Right ventricle myocardium superior (tissue), 1 donor: ENCODE data around the gene CAST. TPM values are rescaled to one million over a fixed set of nuclear protein-coding genes. Genes with fewer than 3 reads are reported as not detected.

ENCODE experiments used
- ATAC-seq: fragments of 200-7000 bp; cut with Tn5 transposase; one replicate; pipeline ENCODE4 v1.9.1; 2020; ENCODE audit warnings: mild to moderate bottlenecking; ENCODE audit not compliant: poor library complexity
- DNase-seq: peaks from one replicate; pipeline ENCODE4 v3.0.0-alpha.2; 2020
- intact Hi-C: fragments of 100-400 bp; cut with DNase I; formaldehyde crosslinking; loops from one replicate; pipeline ENCODE4 v1.11.2; 2022
- total RNA-seq: library from RNA; stranded (reverse); fragmentation: NEBNext Ultra II Directional; extraction: Animal tissue kit (Norgen Biotek cat#: 25700); gene quantifications from one replicate; pipeline ENCODE4 v1.2.1, GENCODE V29; 2021
- donor health status: DM: no; HTN: yes; CAD: no; lungs with severe emphysema.

The CAST gene
- total RNA-seq, 1 donor from 2014 or later = 501 TPM

- intact Hi-C loops = no loop called here
- DNase-seq = no peak
- no peak for ATAC-seq
These were observed 155.3 kb downstream of the CAST start for GRCh38 chr5:96817506-96817905.

- intact Hi-C loops = no loop called here
- no peak for DNase-seq
- ATAC-seq = no peak
These were observed 156.1 kb downstream of the CAST start for GRCh38 chr5:96818125-96818788.

GRCh38 chr5:96819806-96820205 is 157.6 kb downstream of the CAST start:
- DNase-seq (no peak), ATAC-seq (no peak)
- intact Hi-C loops = no loop called here

DNA sequence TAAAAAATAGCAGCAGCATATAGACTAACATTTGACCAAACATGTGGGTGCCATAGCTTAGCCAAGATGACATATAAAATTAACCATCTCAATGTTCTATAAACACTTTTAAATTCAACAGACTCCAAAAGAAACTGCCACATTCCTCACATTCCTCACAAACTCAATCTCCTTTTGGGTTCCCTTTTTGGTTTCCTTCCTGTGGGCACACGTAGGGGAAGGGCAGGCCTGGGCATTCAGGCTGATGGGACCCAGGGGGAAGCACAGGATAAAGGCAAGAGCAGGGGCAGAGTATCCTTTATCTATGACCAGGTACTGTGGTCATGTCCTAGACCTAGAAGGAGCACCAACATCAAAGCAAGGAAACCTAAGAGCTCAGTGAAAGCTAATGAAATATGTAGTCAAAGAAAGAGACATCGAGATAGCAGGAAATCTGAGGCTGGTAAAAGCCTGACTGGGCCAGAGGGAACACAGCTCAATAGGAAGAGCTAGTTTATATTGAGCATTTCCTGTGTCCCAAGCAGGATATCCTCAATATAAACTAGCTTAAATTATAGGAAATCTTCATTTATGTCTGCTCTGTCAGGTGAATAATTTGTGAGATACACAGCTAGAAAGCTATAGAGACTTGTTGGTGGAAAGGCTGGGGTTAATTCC is 159.2 kb downstream of the CAST start:
- intact Hi-C loops = no loop called here
- ATAC-seq = no peak

DNA sequence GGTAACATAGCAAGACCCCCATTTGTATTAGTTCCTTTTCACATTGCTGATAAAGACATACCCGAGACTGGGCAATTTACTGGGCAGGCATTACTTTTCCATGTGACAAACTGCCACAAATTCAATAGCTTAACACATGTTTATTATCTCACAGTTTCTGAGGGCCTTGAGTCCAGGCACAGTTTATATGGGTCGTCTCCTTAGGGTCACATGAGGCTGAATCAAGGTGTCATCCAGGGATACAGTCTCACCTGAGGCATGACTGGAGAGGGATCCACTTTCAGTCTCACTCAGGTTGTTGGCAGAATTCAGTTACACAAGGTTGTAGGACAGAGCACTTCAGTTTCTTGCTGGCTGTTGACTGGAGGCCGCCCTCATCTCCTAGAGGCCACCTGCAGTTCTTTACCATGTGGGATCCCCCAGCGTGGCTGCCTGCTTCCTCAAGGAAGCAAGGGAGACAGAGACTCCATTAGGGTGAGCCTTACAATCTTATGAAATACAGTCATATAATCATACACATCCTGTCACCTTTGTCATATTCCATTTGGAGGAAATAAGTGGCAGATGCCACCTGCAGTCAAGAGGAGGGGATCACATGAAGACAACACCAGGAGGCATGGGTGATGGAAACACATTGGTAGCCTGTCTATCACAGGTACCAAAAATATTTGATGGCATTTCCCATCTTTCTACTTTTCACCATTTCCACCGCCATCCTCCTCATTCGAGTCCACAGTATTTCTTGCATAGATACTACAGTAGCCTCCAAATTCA is 160.7 kb downstream of the CAST start:
- intact Hi-C loops = no loop called here
- no peak for DNase-seq
- ATAC-seq = no peak

More for the DNA sequence above, 159.2 kb downstream of the CAST start:
- DNase-seq = no peak

GRCh38 chr5:96823900-96824380 is 161.8 kb downstream of the CAST start:
- ATAC-seq (no peak), DNase-seq (no peak)
- intact Hi-C loops = no loop called here

Other genes starting within 250 kb of the CAST start
- gene PCSK1, start 229.1 kb upstream of the CAST start, total RNA-seq = not detected
- gene ERAP1, start 145.6 kb downstream of the CAST start, total RNA-seq = 36.4 TPM
- 5.3 TPM for gene ERAP2, start 214.1 kb downstream of the CAST start, total RNA-seq